D721Med (cell line): ENCODE data around the gene ARHGAP21.

Experiments
- DNase-seq: peaks from one replicate; pipeline ENCODE4 v3.0.0; 2011; ENCODE audit warnings: low spot score; ENCODE audit not compliant: insufficient read length
- FAIRE-seq: peaks from 2 replicates; lab custom pipeline; 2011; peaks lifted over from hg19 to GRCh38; lab: Jason Lieb, UNC
- CTCF ChIP-seq: IDR thresholded peaks from 2 replicates; pipeline ENCODE4 v1.5.1; 2012; ENCODE audit warnings: mild to moderate bottlenecking, control low read depth; ENCODE audit not compliant: insufficient read depth; ENCODE audit errors: missing control alignments

Gene ARHGAP21

GRCh38 chr10:24574578-24575155 lies 149.0 kb downstream of the ARHGAP21 start:
- FAIRE-seq, result no peak
- no peak for TF ChIP-seq CTCF
- DNase-seq, result no peak

GRCh38 chr10:24574161-24574560 lies 149.5 kb downstream of the ARHGAP21 start:
- DNase-seq, result no peak
- no peak for FAIRE-seq
- TF ChIP-seq CTCF, result no peak

GRCh38 chr10:24571870-24572450 lies 151.7 kb downstream of the ARHGAP21 start:
- no peak for TF ChIP-seq CTCF
- FAIRE-seq (no peak), DNase-seq (no peak)

GRCh38 chr10:24570658-24571426 lies 152.8 kb downstream of the ARHGAP21 start:
- no peak for TF ChIP-seq CTCF
- FAIRE-seq (no peak), DNase-seq (no peak)

- DNase-seq, result no peak
- no peak for TF ChIP-seq CTCF
- FAIRE-seq, result no peak
These were observed 153.6 kb downstream of the ARHGAP21 start for GRCh38 chr10:24569828-24570657.

GRCh38 chr10:24569330-24569796 lies 154.3 kb downstream of the ARHGAP21 start:
- FAIRE-seq (no peak), DNase-seq (no peak)
- no peak for TF ChIP-seq CTCF
